GM12874 (cell line): ENCODE measurements around the gene KLF16.

Source experiments
- TF ChIP-seq, protein P1 (sequence below): IDR thresholded peaks from 2 replicates; pipeline ENCODE4 v1.5.1; 2011; ENCODE audit warnings: low read depth, mild to moderate bottlenecking, control low read depth, low read length, moderate library complexity; ENCODE audit not compliant: insufficient read depth

Gene KLF16

DNA sequence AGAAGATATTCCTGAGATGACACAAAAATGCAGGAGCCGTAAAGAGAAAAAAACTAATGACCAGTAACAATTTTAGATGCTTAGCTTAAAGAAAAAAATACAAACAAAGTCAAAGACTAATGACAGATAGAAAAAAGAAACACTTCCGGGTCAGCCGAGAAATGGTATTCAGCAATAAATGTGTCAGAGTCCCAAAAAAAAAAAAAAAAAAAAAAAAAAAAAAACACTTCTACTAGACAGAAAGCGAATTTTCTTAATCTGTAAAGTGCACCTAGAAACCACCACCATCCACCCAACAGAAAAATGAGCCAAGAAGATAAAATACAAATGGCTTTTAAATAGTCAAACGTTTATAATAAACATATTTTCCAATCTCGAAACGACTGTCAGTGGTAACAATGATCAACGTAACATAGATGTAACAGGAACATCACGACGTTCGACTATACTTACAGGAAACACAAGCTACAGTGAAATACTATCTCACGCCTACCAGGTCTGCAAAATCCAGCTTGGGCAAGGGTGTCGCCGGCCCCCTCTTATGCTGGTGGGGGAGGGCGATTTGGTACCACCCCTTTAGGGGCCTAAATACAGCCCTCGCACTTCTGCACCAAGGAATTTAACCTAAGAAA lies 11.3 kb upstream of the KLF16 start:
- TF ChIP-seq, protein P1, sequence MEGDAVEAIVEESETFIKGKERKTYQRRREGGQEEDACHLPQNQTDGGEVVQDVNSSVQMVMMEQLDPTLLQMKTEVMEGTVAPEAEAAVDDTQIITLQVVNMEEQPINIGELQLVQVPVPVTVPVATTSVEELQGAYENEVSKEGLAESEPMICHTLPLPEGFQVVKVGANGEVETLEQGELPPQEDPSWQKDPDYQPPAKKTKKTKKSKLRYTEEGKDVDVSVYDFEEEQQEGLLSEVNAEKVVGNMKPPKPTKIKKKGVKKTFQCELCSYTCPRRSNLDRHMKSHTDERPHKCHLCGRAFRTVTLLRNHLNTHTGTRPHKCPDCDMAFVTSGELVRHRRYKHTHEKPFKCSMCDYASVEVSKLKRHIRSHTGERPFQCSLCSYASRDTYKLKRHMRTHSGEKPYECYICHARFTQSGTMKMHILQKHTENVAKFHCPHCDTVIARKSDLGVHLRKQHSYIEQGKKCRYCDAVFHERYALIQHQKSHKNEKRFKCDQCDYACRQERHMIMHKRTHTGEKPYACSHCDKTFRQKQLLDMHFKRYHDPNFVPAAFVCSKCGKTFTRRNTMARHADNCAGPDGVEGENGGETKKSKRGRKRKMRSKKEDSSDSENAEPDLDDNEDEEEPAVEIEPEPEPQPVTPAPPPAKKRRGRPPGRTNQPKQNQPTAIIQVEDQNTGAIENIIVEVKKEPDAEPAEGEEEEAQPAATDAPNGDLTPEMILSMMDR: no peak

DNA sequence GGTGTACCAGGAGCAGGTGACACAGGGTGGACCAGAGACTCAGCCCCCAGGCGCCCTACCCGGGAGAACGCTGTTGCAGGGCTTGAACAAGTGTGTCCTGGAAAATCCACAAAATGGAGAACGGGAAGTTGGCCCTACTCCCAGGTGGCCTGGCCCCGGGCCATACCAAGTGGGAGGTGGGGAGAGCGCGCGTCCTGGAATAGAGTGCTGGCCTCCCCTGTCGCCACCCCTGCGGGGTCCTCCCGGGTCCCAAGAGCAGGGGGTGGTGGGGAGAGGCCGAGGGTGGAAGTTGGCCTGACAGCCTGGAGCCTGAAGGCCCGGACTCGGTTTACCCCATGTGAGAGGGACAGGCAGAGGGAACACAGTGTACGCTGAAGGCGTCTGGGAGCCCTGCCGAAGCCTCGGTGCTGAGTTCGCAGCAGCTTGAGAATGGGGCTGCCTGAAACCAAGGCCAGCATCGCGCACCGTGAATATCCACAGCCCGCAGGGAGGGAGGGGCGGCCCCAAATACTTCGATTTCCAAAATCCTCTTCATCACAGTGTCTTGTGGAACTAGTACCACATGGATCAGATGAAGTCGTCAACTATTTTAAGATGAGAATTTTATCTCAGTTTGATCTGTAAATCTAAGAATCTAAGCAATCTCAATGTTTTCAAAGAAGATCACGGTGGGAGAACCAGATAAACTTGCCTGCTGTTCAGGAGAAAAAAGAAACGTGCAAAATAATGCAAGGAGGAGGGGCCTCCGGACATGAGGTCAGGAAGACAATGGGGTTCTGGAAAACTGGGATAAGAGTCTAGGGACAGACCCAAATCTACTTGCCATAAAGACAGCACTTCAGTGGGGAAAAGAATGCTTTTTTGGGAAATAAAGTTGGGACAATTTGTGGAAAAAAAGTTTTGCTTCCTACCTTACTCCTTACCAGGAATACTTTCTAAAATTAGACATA lies 10.4 kb upstream of the KLF16 start:
- TF ChIP-seq, protein P1: no peak

DNA sequence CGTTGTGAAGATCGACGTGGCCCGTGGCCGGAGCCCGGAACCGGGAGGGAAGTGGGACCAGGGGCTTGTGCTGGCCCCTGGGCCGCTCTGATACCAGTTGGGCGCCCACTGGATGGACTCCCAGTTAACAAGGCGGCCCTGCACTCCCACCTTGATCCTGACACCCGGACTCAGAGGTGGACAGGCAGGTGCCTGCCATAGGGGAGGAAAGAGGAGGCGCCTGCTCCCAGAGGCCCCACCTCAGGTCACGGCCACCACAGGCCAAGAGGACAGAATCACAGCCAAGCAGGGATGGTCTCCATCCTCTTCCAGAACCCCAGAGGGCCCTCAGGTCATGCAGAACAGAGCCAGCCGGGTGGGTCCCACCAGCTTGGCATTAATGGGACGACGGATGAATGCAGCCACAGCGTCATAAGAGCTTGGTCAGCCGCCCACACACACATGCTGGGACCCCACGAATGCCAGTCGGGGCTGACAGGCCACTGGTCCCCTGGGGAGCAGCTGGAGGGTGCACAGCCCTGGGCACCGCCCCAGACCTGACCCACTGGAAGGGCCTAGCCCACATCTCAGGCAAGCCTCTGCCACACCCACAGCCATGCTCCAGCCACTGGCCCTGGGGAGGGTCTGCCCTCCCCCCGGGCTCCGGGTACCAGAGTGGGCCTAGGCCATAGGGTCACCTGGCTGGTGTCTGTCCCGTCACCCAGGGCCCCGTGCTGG lies 9.6 kb upstream of the KLF16 start:
- TF ChIP-seq, protein P1: no peak

GRCh38 chr19:1871630-1872029 lies 8.3 kb upstream of the KLF16 start:
- TF ChIP-seq, protein P1: no peak

DNA sequence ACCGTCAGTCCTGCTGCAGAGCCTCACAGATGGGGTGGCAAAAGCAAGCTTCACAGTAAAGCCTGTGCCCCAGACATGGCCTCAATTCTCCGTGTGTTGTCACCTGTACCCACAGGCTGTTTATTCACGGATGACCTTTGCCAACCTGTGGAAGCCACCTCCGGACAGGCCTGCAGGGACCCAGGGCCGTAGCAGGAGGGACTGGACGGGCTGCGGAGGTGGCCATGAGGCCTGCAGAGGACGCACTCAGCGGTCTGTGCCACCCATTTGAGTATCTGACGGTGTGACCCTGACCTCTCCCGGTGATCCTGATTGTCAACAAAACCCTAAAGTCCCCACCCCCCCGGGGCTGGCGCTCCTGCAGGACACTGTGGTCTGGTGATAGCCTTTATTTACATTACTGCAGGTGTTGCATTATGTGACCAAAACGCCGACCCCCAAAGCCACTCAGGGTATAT lies 7.8 kb upstream of the KLF16 start:
- TF ChIP-seq, protein P1: no peak

DNA sequence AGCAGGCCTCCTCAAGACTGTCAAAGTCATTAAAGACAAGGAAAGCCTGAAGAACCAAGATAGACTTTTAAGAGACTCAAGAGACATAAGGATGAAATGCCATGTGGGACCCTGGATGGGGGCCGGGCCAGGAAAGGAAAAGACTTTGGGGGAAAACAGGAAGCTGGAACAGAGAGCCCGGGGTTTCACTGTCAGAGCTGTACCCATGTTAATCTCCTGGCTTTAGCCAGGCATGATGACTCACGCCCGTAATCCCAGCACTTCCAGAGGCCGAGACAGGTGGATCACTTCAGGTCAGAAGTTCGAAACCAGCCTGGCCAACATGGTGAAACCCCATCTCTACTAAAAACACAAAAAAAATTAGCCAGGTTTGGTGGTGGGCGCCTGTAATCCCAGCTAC lies 5.6 kb upstream of the KLF16 start:
- TF ChIP-seq, protein P1: no peak

- TF ChIP-seq, protein P1: no peak
Observed at GRCh38 chr19:1867349-1867724, 4.0 kb upstream of the KLF16 start.
